B cell (primary cell): Measurements from ENCODE around the gene CCDC106. TPM values are rescaled to one million over a fixed set of nuclear protein-coding genes. Genes with fewer than 3 reads are reported as not detected.

Source experiments
- ATAC-seq: fragments of 200-7000 bp; cut with Tn5 transposase; one replicate; pipeline ENCODE4 v1.10.0; 2021; ENCODE audit warnings: low read depth, mild to moderate bottlenecking, moderate number of reproducible peaks, moderate library complexity
- CTCF ChIA-PET: fragments of 350-600 bp; sonication (Branson Sonifier 250); formaldehyde crosslinking; loops from one replicate; lab custom pipeline; 2021; ENCODE audit warnings: antibody characterized with exemption, inconsistent platforms; lab: Charles Lee
- POLR2A ChIA-PET: fragments of 350-600 bp; sonication (Branson Sonifier 250); formaldehyde crosslinking; loops from one replicate; lab custom pipeline; 2021; ENCODE audit warnings: antibody characterized with exemption; lab: Charles Lee
- DNase-seq: peaks from one replicate; pipeline ENCODE4 v3.0.0; 2013
- H2AFZ ChIP-seq: 2 replicates; pipeline ENCODE4 v1.6.1; 2012; ENCODE audit warnings: mild to moderate bottlenecking, low read depth, low read length; ENCODE audit not compliant: insufficient read depth, poor library complexity, severe bottlenecking
- H3K27ac ChIP-seq, 2 donors: 1 replicate in 1 of 2; 2 replicates in 1 of 2; pipeline ENCODE4 v1.5.1; 2012 to 2013; ENCODE audit warnings: low read length in 2 of 2, mild to moderate bottlenecking in 2 of 2, moderate library complexity in 1 of 2
- H3K27me3 ChIP-seq, 4 experiments: fragments of 200-600 bp in 1 of 4; sonication (generic) in 1 of 4; replicated peaks in 1 of 4; 1 replicate in 2 of 4; 2 replicates in 2 of 4; pipeline versions ENCODE4 v1.6.1 to v1.7.0; 2013 to 2016; ENCODE audit warnings: low read length in 3 of 4, mild to moderate bottlenecking in 2 of 4, mixed read lengths in 1 of 4, moderate library complexity in 1 of 4; ENCODE audit not compliant: insufficient read depth in 4 of 4, control insufficient read depth in 3 of 4; ENCODE audit errors: control extremely low read depth in 1 of 4
- H3K36me3 ChIP-seq, 2 experiments: replicated peaks in 1 of 2; 1 replicate in 1 of 2; 2 replicates in 1 of 2; pipeline versions ENCODE4 v1.6.1 to v1.7.1; 2013; ENCODE audit warnings: low read length in 1 of 2; ENCODE audit not compliant: insufficient read depth in 2 of 2, control insufficient read depth in 1 of 2; ENCODE audit errors: control extremely low read depth in 1 of 2, extremely low read depth in 1 of 2
- H3K4me1 ChIP-seq, 2 donors: fragments of 200-600 bp in 1 of 2; sonication (generic) in 1 of 2; 1 replicate in 1 of 2; 2 replicates in 1 of 2; pipeline versions ENCODE4 v1.5.1 to v1.6.1; 2013 to 2017; ENCODE audit warnings: low read length in 2 of 2; ENCODE audit not compliant: control insufficient read depth in 2 of 2, insufficient read depth in 2 of 2
- H3K4me2 ChIP-seq: replicated peaks from 2 replicates; pipeline ENCODE3; 2012; ENCODE audit warnings: mild to moderate bottlenecking, low read depth, low read length; ENCODE audit not compliant: poor library complexity, severe bottlenecking
- H3K4me3 ChIP-seq, 5 experiments: fragments of 200-600 bp in 1 of 5; sonication (generic) in 1 of 5; 1 replicate in 3 of 5; 2 replicates in 2 of 5; pipeline versions ENCODE4 v1.5.1 to v1.7.0; 2011 to 2016; ENCODE audit warnings: low read length in 4 of 5, mild to moderate bottlenecking in 4 of 5, low read depth in 2 of 5, control low read depth in 1 of 5, moderate library complexity in 1 of 5; ENCODE audit not compliant: insufficient read depth in 1 of 5; ENCODE audit errors: control extremely low read depth in 1 of 5, extremely low read depth in 1 of 5
- H3K79me2 ChIP-seq: fragments of 200-600 bp; sonication (generic); one replicate; pipeline ENCODE4 v1.6.0; 2016; ENCODE audit warnings: low read length; ENCODE audit not compliant: control insufficient read depth, insufficient read depth
- H3K9ac ChIP-seq: fragments of 200-600 bp; sonication (generic); 2 replicates; pipeline ENCODE4 v1.6.1; 2017; ENCODE audit warnings: mild to moderate bottlenecking, low read length, moderate library complexity
- H3K9me3 ChIP-seq, 3 donors: one replicate each; pipeline versions ENCODE4 v1.6.1 to v1.7.1; 2013; ENCODE audit warnings: low read length in 2 of 3; ENCODE audit not compliant: control insufficient read depth in 2 of 3, insufficient read depth in 1 of 3; ENCODE audit errors: control extremely low read depth in 1 of 3
- H4K20me1 ChIP-seq: 2 replicates; pipeline ENCODE4 v1.6.0; 2012; ENCODE audit warnings: mild to moderate bottlenecking, low read length; ENCODE audit not compliant: insufficient read depth, control insufficient read depth, poor library complexity, severe bottlenecking
- H3K27ac Mint-ChIP-seq: one replicate; pipeline ENCODE4 v1.8.0; 2021; ENCODE audit warnings: mixed read lengths
- H3K27me3 Mint-ChIP-seq: one replicate; pipeline ENCODE4 v1.8.0; 2021; ENCODE audit warnings: mixed read lengths
- H3K4me1 Mint-ChIP-seq: one replicate; pipeline ENCODE4 v1.8.0; 2021; ENCODE audit warnings: mixed read lengths
- H3K4me3 Mint-ChIP-seq: one replicate; pipeline ENCODE4 v1.8.0; 2021; ENCODE audit warnings: mixed read lengths
- H3K9me3 Mint-ChIP-seq: one replicate; pipeline ENCODE4 v1.8.0; 2022; ENCODE audit warnings: mixed read lengths; ENCODE audit not compliant: insufficient read depth
- EZH2 ChIP-seq: IDR thresholded peaks from 2 replicates; pipeline ENCODE4 v1.6.1; 2012; ENCODE audit warnings: borderline replicate concordance, low read depth, mild to moderate bottlenecking, moderate library complexity, low read length; ENCODE audit not compliant: insufficient read depth, poor library complexity, severe bottlenecking
- WGBS: methylation state at CpG from one replicate; pipeline ENCODE4 v1.1.5; 2013; ENCODE audit warnings: missing lambda C conversion rate; ENCODE audit not compliant: insufficient coverage; 5-methylcytosine and 5-hydroxymethylcytosine counted together
- intact Hi-C: fragments of 100-400 bp; cut with micrococcal nuclease; formaldehyde crosslinking; loops from one replicate; pipeline ENCODE4 v1.10.0; 2022
- polyA plus RNA-seq: library from polyadenylated mRNA; depleted of rRNA; stranded (reverse); fragments of >200 nt; gene quantifications from 2 replicates; pipeline ENCODE4 v1.2.3, GENCODE V29; 2012
- total RNA-seq, 2 donors: library from RNA; stranded (reverse); fragments of 120-200 nt in 1 of 2; gene quantifications; 1 replicate in 1 of 2; 2 replicates in 1 of 2; pipeline versions ENCODE4 v1.2.3 to v1.2.4, GENCODE V29; 2013 to 2022
- TF ChIP-seq, protein P1 (sequence below): fragments of 200-600 bp; IDR thresholded peaks from one replicate; pipeline ENCODE4 v1.8.0; 2022; ENCODE audit warnings: antibody characterized with exemption, mild to moderate bottlenecking

Gene CCDC106
- total and polyA plus RNA-seq, 2 donors (not counting 1 experiment from before 2014, with no cell fraction given), result 25.2 to 52.1 TPM

DNA sequence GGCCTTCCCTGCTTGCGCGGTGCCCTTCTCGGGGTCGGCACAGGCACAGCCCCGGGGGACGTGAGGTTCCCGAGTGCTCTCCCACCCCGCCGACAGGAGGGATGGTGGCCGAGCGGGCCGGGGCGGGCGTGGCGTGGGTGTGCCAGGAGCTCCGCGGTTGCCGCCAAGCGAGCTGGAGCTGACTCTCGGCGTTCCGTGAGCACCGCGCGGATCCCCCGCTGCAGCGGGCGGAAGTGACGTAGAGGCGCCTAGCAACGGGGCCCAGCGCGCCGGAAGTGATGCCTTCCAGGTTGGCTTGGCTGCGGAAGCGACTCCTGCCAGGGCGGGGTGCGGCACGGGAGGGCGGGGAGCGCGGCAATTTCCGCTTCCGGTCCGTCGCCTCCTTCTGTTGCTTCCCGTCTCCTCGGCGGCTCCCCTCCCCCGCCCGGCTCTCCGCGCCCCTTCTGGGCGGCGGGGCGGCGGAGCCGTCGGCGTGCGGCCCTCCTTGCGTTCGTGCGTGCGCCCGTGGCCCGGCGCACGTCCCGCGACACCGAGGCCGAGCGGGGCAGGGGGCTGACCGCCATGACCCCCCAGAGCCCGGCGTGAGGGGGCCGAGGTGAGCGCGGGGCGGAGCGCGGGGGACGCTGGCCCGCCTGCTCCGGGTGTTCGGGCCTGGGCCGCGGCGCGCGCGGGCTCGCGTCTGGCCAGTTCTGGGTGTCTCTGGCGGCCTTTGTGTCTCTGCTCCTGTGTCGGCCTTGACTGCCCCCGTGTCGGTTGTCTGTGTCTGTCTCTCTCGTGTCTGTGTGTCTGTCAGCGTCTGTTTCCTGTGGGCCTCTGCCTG, 27.0 kb downstream of the CCDC106 start, which contains the start of gene EPN1:
EPN1 (plus strand) TSS at position 386 of the 820 bp plus-strand sequence. CDS start 3,402 bp downstream, outside the sequence.
- Histone ChIP-seq H3K4me2 (peak within 1 kb of the TSS; percentile 82), H3K9me3 (no peaks in the 10 kb centered on the region), H3K4me3 (peak within 1 kb of the TSS; percentile 64 to 93 (median 77)), H3K9ac (peak within 1 kb of the TSS; percentile 80), H2AFZ (peak within 1 kb of the TSS; percentile 70), H4K20me1 (peaks cover 73% of the 10 kb centered on the region), H3K36me3 (peaks cover 0 to 57% of the 10 kb centered on the region in 2 experiments), H3K27me3 (no peaks in the 10 kb centered on the region), H3K27ac (peak within 1 kb of the TSS; percentile 87 to 93), H3K79me2 (peaks cover 68% of the 10 kb centered on the region), H3K4me1 (peaks cover 44 to 59% of the 10 kb centered on the region in 2 donors)
- DNase-seq (peak; percentile 98), ATAC-seq (peak; percentile 63)
- intact Hi-C loops, result loop anchor here (1.0 to 5.0 kb wide), 4 partner anchors 21 to 1473 kb away; partner anchors contain the start of genes PPP1R12C, RPS9, ZNF580 and ZNF581
- Mint-ChIP-seq H3K27me3 (no peaks in the 10 kb centered on the region), H3K4me1 (peaks cover 70% of the 10 kb centered on the region), H3K4me3 (peak within 1 kb of the TSS; percentile 95), H3K9me3 (no peaks in the 10 kb centered on the region), H3K27ac (peak within 1 kb of the TSS; percentile 91)
- ChIA-PET POLR2A (interaction anchor here (1.3 to 1.4 kb wide), 2 partner anchors 20 to 21 kb away, joined by 4 to 6 read pairs; partner anchors contain the start of gene U2AF2), CTCF (interaction anchor here (0.6 to 1.4 kb wide), 2 partner anchors 28 to 42 kb away, joined by 3 to 4 read pairs; no protein-coding TSS in a partner anchor)
- 2% methylated on average over 100 of the region's 101 CpGs for WGBS
- TF ChIP-seq EZH2, result no peak
- TF ChIP-seq, protein P1, sequence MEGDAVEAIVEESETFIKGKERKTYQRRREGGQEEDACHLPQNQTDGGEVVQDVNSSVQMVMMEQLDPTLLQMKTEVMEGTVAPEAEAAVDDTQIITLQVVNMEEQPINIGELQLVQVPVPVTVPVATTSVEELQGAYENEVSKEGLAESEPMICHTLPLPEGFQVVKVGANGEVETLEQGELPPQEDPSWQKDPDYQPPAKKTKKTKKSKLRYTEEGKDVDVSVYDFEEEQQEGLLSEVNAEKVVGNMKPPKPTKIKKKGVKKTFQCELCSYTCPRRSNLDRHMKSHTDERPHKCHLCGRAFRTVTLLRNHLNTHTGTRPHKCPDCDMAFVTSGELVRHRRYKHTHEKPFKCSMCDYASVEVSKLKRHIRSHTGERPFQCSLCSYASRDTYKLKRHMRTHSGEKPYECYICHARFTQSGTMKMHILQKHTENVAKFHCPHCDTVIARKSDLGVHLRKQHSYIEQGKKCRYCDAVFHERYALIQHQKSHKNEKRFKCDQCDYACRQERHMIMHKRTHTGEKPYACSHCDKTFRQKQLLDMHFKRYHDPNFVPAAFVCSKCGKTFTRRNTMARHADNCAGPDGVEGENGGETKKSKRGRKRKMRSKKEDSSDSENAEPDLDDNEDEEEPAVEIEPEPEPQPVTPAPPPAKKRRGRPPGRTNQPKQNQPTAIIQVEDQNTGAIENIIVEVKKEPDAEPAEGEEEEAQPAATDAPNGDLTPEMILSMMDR, result no peak
